Glomerular endothelial cell (primary cell): ENCODE results near the gene TEX54. TPM values are rescaled to one million over a fixed set of nuclear protein-coding genes. Genes with fewer than 3 reads are reported as not detected.
"Not testable (repeated sequence)": the region's sequence is repeated elsewhere in the genome, so short reads cannot be mapped to it uniquely, and the experiment has no call there.

Source experiments
- DNase-seq: peaks from one replicate; pipeline ENCODE4 v3.0.0-alpha.2; 2011; ENCODE audit warnings: low read depth, low spot score; ENCODE audit errors: extremely low read depth
- total RNA-seq: library from RNA; depleted of rRNA; stranded (reverse); fragments of >200 nt; gene quantifications from 2 replicates; pipeline ENCODE4 v1.2.3, GENCODE V29; 2015

The TEX54 gene
- total RNA-seq, 1 donor from 2014 or later, result not detected

GRCh38 chr11:62855571-62856332 is 23.1 kb upstream of the TEX54 start:
- peak; percentile 78 for DNase-seq

GRCh38 chr11:62854825-62855570 is 22.4 kb upstream of the TEX54 start:
- no peak for DNase-seq

- no peak for DNase-seq
Observed at GRCh38 chr11:62854013-62854824, 21.6 kb upstream of the TEX54 start.

- DNase-seq, result no peak
Observed at GRCh38 chr11:62853279-62853965, 20.8 kb upstream of the TEX54 start.

GRCh38 chr11:62852523-62853188 is 20.0 kb upstream of the TEX54 start:
- DNase-seq, result no peak

GRCh38 chr11:62851807-62852522 is 19.3 kb upstream of the TEX54 start:
- DNase-seq, result no peak

GRCh38 chr11:62850911-62851806 is 18.5 kb upstream of the TEX54 start:
- DNase-seq, result no peak

GRCh38 chr11:62847767-62848314 is 15.2 kb upstream of the TEX54 start:
- no peak for DNase-seq

- DNase-seq, result no peak
Observed at GRCh38 chr11:62846177-62846576, 13.5 kb upstream of the TEX54 start.

GRCh38 chr11:62844154-62844553 is 11.5 kb upstream of the TEX54 start:
- DNase-seq, result no peak

- DNase-seq, result no peak
Observed at GRCh38 chr11:62843466-62843865, 10.8 kb upstream of the TEX54 start.

- not testable (repeated sequence) for DNase-seq
Observed at GRCh38 chr11:62842891-62843290, 10.2 kb upstream of the TEX54 start.

GRCh38 chr11:62842171-62842741 is 9.6 kb upstream of the TEX54 start:
- DNase-seq, result no peak

- DNase-seq, result peak; percentile 98
Observed at GRCh38 chr11:62841361-62842170, 8.9 kb upstream of the TEX54 start.

- not testable (repeated sequence) for DNase-seq
Observed at GRCh38 chr11:62840721-62841360, 8.2 kb upstream of the TEX54 start.
